ENCODE results near the gene GRB10. TPM values are rescaled to one million over a fixed set of nuclear protein-coding genes. Genes with fewer than 3 reads are reported as not detected.
"Not testable (repeated sequence)": the region's sequence is repeated elsewhere in the genome, so short reads cannot be mapped to it uniquely, and the experiment has no call there.

GRB10 gene
- total and polyA plus RNA-seq, 4 donors: 11.6 to 68.6 (median 41.0) TPM

- no peak for TF ChIP-seq CTCF (IDR thresholded peaks at IDR 0.05; ENCODE audit: control extremely low read depth, extremely low read depth)
- no peak overlapping the region for H3K4me3 ChIP-seq
- no peaks in the 10 kb centered on the region for H3K36me3 ChIP-seq (ENCODE audit: control insufficient read depth in 4 of 4, insufficient read depth in 4 of 4, low read length in 4 of 4)
- no peaks in the 10 kb centered on the region for H3K9me3 ChIP-seq (ENCODE audit: control insufficient read depth in 4 of 4, insufficient read depth in 3 of 4, low read length in 3 of 4)
- 67 to 78% methylated on average over 4 of the region's 4 CpGs for WGBS, 2 donors
- no peaks in the 10 kb centered on the region for H3K27me3 ChIP-seq (ENCODE audit: control insufficient read depth in 3 of 3, insufficient read depth in 3 of 3, low read length in 2 of 3)
- peaks cover 0 to 6% (median 4%) of the 10 kb centered on the region in 5 donors for H3K4me1 ChIP-seq (ENCODE audit: control insufficient read depth in 5 of 5, insufficient read depth in 5 of 5, low read length in 5 of 5)
- ATAC-seq (ENCODE audit: insufficient read depth, low FRiP score): peak; percentile 65
- peak; percentile 41 to 79 (median 53) for DNase-seq
- no peak overlapping the region for H3K9ac ChIP-seq (ENCODE audit: insufficient read depth in 1 of 2, low read length in 2 of 2)
- H3K27ac ChIP-seq (ENCODE audit: low read depth in 1 of 2, low read length in 1 of 2): no peak overlapping the region
Measured at GRCh38 chr7:50552139-50552538, 230.6 kb downstream of the GRB10 start.

- H3K36me3 ChIP-seq (ENCODE audit: control insufficient read depth in 4 of 4, insufficient read depth in 4 of 4, low read length in 4 of 4); DNase-seq; H3K4me1 ChIP-seq (ENCODE audit: control insufficient read depth in 5 of 5, insufficient read depth in 5 of 5, low read length in 5 of 5); H3K27ac ChIP-seq (ENCODE audit: low read depth in 1 of 2, low read length in 1 of 2); H3K9ac ChIP-seq (ENCODE audit: insufficient read depth in 1 of 2, low read length in 2 of 2); ATAC-seq (ENCODE audit: insufficient read depth, low FRiP score); H3K9me3 ChIP-seq (ENCODE audit: control insufficient read depth in 4 of 4, insufficient read depth in 3 of 4, low read length in 3 of 4); H3K4me3 ChIP-seq; H3K27me3 ChIP-seq (ENCODE audit: control insufficient read depth in 3 of 3, insufficient read depth in 3 of 3, low read length in 2 of 3): not testable (repeated sequence)
- 93 to 97% methylated on average over 4 of the region's 4 CpGs for WGBS, 2 donors
Measured at GRCh38 chr7:50545613-50546012, 237.1 kb downstream of the GRB10 start.

- Histone ChIP-seq H3K4me3 (no peak overlapping the region), H3K27ac (ENCODE audit: low read depth in 1 of 2, low read length in 1 of 2) (no peak overlapping the region), H3K9me3 (ENCODE audit: control insufficient read depth in 4 of 4, insufficient read depth in 3 of 4, low read length in 3 of 4) (no peaks in the 10 kb centered on the region), H3K4me1 (ENCODE audit: control insufficient read depth in 5 of 5, insufficient read depth in 5 of 5, low read length in 5 of 5) (no peaks in the 10 kb centered on the region), H3K27me3 (ENCODE audit: control insufficient read depth in 3 of 3, insufficient read depth in 3 of 3, low read length in 2 of 3) (no peaks in the 10 kb centered on the region), H3K36me3 (ENCODE audit: control insufficient read depth in 4 of 4, insufficient read depth in 4 of 4, low read length in 4 of 4) (no peaks in the 10 kb centered on the region), H3K9ac (ENCODE audit: insufficient read depth in 1 of 2, low read length in 2 of 2) (no peak overlapping the region)
- WGBS, 2 donors: 73 to 76% methylated on average over 6 of the region's 6 CpGs
- TF ChIP-seq CTCF (IDR thresholded peaks at IDR 0.05; ENCODE audit: control extremely low read depth, extremely low read depth): no peak
- DNase-seq: no peak
- ATAC-seq (ENCODE audit: insufficient read depth, low FRiP score): no peak
Measured at GRCh38 chr7:50544992-50545391, 237.7 kb downstream of the GRB10 start.

- no peak for TF ChIP-seq CTCF (IDR thresholded peaks at IDR 0.05; ENCODE audit: control extremely low read depth, extremely low read depth)
- ATAC-seq (ENCODE audit: insufficient read depth, low FRiP score): no peak
- Histone ChIP-seq H3K36me3 (ENCODE audit: control insufficient read depth in 4 of 4, insufficient read depth in 4 of 4, low read length in 4 of 4) (no peaks in the 10 kb centered on the region), H3K4me3 (no peak overlapping the region), H3K4me1 (ENCODE audit: control insufficient read depth in 5 of 5, insufficient read depth in 5 of 5, low read length in 5 of 5) (no peaks in the 10 kb centered on the region), H3K27me3 (ENCODE audit: control insufficient read depth in 3 of 3, insufficient read depth in 3 of 3, low read length in 2 of 3) (no peaks in the 10 kb centered on the region), H3K9me3 (ENCODE audit: control insufficient read depth in 4 of 4, insufficient read depth in 3 of 4, low read length in 3 of 4) (no peaks in the 10 kb centered on the region), H3K9ac (ENCODE audit: insufficient read depth in 1 of 2, low read length in 2 of 2) (no peak overlapping the region), H3K27ac (ENCODE audit: low read depth in 1 of 2, low read length in 1 of 2) (no peak overlapping the region)
- no peak for DNase-seq
- WGBS, 2 donors: 94 to 96% methylated on average over 18 of the region's 18 CpGs
Measured at GRCh38 chr7:50543776-50544442, 238.8 kb downstream of the GRB10 start.

Measured in lung (tissue), 12 donors.